Measurements from ENCODE around the gene ST3GAL6.

Gene ST3GAL6

GRCh38 chr3:98727638-98728037, 35.5 kb upstream of the ST3GAL6 start:
- TF ChIP-seq CTCF (conservative IDR thresholded peaks at IDR 0.05; ENCODE audit: low read depth, low read length): no peak
- H3K79me2 ChIP-seq (ENCODE audit: insufficient read depth, low read depth): peaks cover 15% of the 10 kb centered on the region; the same call in 1 of the 2 replicates
- no peak overlapping the region for H3K9ac ChIP-seq
- no peaks in the 10 kb centered on the region for H4K20me1 ChIP-seq (ENCODE audit: insufficient read depth)
- no peak overlapping the region for H3K4me2 ChIP-seq
- H3K27ac ChIP-seq: no peak overlapping the region
- no peak overlapping the region for H2AFZ ChIP-seq (ENCODE audit: low read depth)
- no peak overlapping the region for H3K4me3 ChIP-seq (IDR thresholded peaks at IDR 0.05; ENCODE audit: insufficient read depth, low read depth, low read length)
- H3K27me3 ChIP-seq (ENCODE audit: insufficient read depth, low read depth): no peaks in the 10 kb centered on the region
- H3K36me3 ChIP-seq (ENCODE audit: insufficient read depth): no peaks in the 10 kb centered on the region
- H3K4me1 ChIP-seq (ENCODE audit: low read depth, poor library complexity, severe bottlenecking): peaks cover 20% of the 10 kb centered on the region

GRCh38 chr3:98728672-98729071, 34.5 kb upstream of the ST3GAL6 start:
- no peak overlapping the region for H3K4me3 ChIP-seq (IDR thresholded peaks at IDR 0.05; ENCODE audit: insufficient read depth, low read depth, low read length)
- TF ChIP-seq CTCF (conservative IDR thresholded peaks at IDR 0.05; ENCODE audit: low read depth, low read length): no peak
- H3K4me1 ChIP-seq (ENCODE audit: low read depth, poor library complexity, severe bottlenecking): peaks cover 20% of the 10 kb centered on the region
- H3K27me3 ChIP-seq (ENCODE audit: insufficient read depth, low read depth): no peaks in the 10 kb centered on the region
- H3K27ac ChIP-seq: no peak overlapping the region
- no peak overlapping the region for H3K9ac ChIP-seq
- H3K79me2 ChIP-seq (ENCODE audit: insufficient read depth, low read depth): peaks cover 23% of the 10 kb centered on the region; the same call in 1 of the 2 replicates
- H2AFZ ChIP-seq (ENCODE audit: low read depth): no peak overlapping the region
- no peak overlapping the region for H3K4me2 ChIP-seq
- no peaks in the 10 kb centered on the region for H3K36me3 ChIP-seq (ENCODE audit: insufficient read depth)
- H4K20me1 ChIP-seq (ENCODE audit: insufficient read depth): no peaks in the 10 kb centered on the region

- H3K27me3 ChIP-seq (ENCODE audit: insufficient read depth, low read depth): no peaks in the 10 kb centered on the region
- peaks cover 34% of the 10 kb centered on the region for H3K4me1 ChIP-seq (ENCODE audit: low read depth, poor library complexity, severe bottlenecking)
- peaks cover 39% of the 10 kb centered on the region; the same call in 1 of the 2 replicates for H3K79me2 ChIP-seq (ENCODE audit: insufficient read depth, low read depth)
- H4K20me1 ChIP-seq (ENCODE audit: insufficient read depth): no peaks in the 10 kb centered on the region
- no peak for TF ChIP-seq CTCF (conservative IDR thresholded peaks at IDR 0.05; ENCODE audit: low read depth, low read length)
- H2AFZ ChIP-seq (ENCODE audit: low read depth): no peak overlapping the region
- no peak overlapping the region for H3K27ac ChIP-seq
- H3K36me3 ChIP-seq (ENCODE audit: insufficient read depth): no peaks in the 10 kb centered on the region
- H3K4me2 ChIP-seq: no peak overlapping the region
- H3K4me3 ChIP-seq (IDR thresholded peaks at IDR 0.05; ENCODE audit: insufficient read depth, low read depth, low read length): no peak overlapping the region
- no peak overlapping the region for H3K9ac ChIP-seq
Observed at GRCh38 chr3:98730338-98730737, 32.8 kb upstream of the ST3GAL6 start.

- Histone ChIP-seq H2AFZ (ENCODE audit: low read depth) (peak overlapping the region; percentile 74; the same call in 1 of the 2 replicates), H3K79me2 (ENCODE audit: insufficient read depth, low read depth) (peaks cover 46% of the 10 kb centered on the region; the same call in 1 of the 2 replicates), H3K4me3 (IDR thresholded peaks at IDR 0.05; ENCODE audit: insufficient read depth, low read depth, low read length) (no peak overlapping the region), H3K9ac (0 out of 2 replicates have a peak overlapping the region, but pooled peaks have one; percentile 89), H3K27me3 (ENCODE audit: insufficient read depth, low read depth) (no peaks in the 10 kb centered on the region), H3K36me3 (ENCODE audit: insufficient read depth) (no peaks in the 10 kb centered on the region), H3K4me2 (peak overlapping the region; percentile 55; the same call in 1 of the 2 replicates), H3K4me1 (ENCODE audit: low read depth, poor library complexity, severe bottlenecking) (peaks cover 41% of the 10 kb centered on the region), H3K27ac (no peak overlapping the region), H4K20me1 (ENCODE audit: insufficient read depth) (no peaks in the 10 kb centered on the region)
- TF ChIP-seq CTCF (conservative IDR thresholded peaks at IDR 0.05; ENCODE audit: low read depth, low read length): no peak
Observed at GRCh38 chr3:98730886-98731537, 32.1 kb upstream of the ST3GAL6 start.
